ENCODE results near the gene NFXL1.

The NFXL1 gene

DNA sequence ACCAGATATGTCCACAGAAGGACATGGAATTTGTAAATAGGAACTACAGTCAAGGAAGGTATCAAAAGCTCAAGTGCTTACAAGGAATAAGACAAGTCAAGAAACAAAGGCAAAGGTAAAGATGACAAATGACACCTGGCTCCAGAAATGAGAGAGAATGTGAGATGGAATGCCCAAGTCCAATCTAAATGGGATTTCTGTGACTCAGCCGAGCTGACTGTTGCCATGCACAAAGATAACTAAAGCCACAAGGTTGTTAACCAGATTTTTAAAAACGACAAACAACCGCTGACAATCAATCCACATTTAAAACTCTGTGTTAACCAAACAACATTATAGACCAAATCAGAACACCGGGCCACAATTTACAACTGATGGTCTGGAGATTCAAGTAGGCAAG lies 1.1 kb downstream of the NFXL1 start:
- Histone ChIP-seq H3K36me3 (peaks cover 27% of the 10 kb centered on the region), H3K4me3 (ENCODE audit: low read depth in 1 of 2, low read length in 1 of 2) (peak overlapping the region; percentile 84 to 94), H3K27me3 (no peaks in the 10 kb centered on the region), H3K9me3 (no peaks in the 10 kb centered on the region), H3K27ac (peak overlapping the region; percentile 81), H3K4me1 (ENCODE audit: control insufficient read depth in 1 of 2, insufficient read depth in 1 of 2, low read depth in 1 of 2, low read length in 1 of 2) (peaks cover 21 to 34% of the 10 kb centered on the region in 2 experiments)
- no peak for TF ChIP-seq CTCF (IDR thresholded peaks at IDR 0.05)

- no peaks in the 10 kb centered on the region for H3K9me3 ChIP-seq
- peaks cover 0 to 30% of the 10 kb centered on the region in 2 experiments for H3K4me1 ChIP-seq (ENCODE audit: control insufficient read depth in 1 of 2, insufficient read depth in 1 of 2, low read depth in 1 of 2, low read length in 1 of 2)
- no peaks in the 10 kb centered on the region for H3K27me3 ChIP-seq
- peak overlapping the region; percentile 45 for H3K27ac ChIP-seq
- no peak for TF ChIP-seq CTCF (IDR thresholded peaks at IDR 0.05)
- H3K36me3 ChIP-seq: peaks cover 43% of the 10 kb centered on the region
- H3K4me3 ChIP-seq (ENCODE audit: low read depth in 1 of 2, low read length in 1 of 2): no peak overlapping the region
Observed at GRCh38 chr4:47907089-47907646, 7.2 kb downstream of the NFXL1 start.

GRCh38 chr4:47899639-47900038 lies 14.7 kb downstream of the NFXL1 start:
- Histone ChIP-seq H3K27me3 (no peaks in the 10 kb centered on the region), H3K36me3 (peaks cover 68% of the 10 kb centered on the region), H3K4me1 (ENCODE audit: control insufficient read depth in 1 of 2, insufficient read depth in 1 of 2, low read depth in 1 of 2, low read length in 1 of 2) (no peaks in the 10 kb centered on the region), H3K9me3 (no peaks in the 10 kb centered on the region), H3K4me3 (ENCODE audit: low read depth in 1 of 2, low read length in 1 of 2) (no peak overlapping the region), H3K27ac (no peak overlapping the region)
- TF ChIP-seq CTCF (IDR thresholded peaks at IDR 0.05): no peak

- no peak overlapping the region for H3K4me3 ChIP-seq (ENCODE audit: low read depth in 1 of 2, low read length in 1 of 2)
- no peaks in the 10 kb centered on the region for H3K9me3 ChIP-seq
- no peak overlapping the region for H3K27ac ChIP-seq
- H3K27me3 ChIP-seq: no peaks in the 10 kb centered on the region
- peaks cover 70% of the 10 kb centered on the region for H3K36me3 ChIP-seq
- no peak for TF ChIP-seq CTCF (IDR thresholded peaks at IDR 0.05)
- no peaks in the 10 kb centered on the region for H3K4me1 ChIP-seq (ENCODE audit: control insufficient read depth in 1 of 2, insufficient read depth in 1 of 2, low read depth in 1 of 2, low read length in 1 of 2)
Observed at GRCh38 chr4:47891928-47892327, 22.5 kb downstream of the NFXL1 start.

DNA sequence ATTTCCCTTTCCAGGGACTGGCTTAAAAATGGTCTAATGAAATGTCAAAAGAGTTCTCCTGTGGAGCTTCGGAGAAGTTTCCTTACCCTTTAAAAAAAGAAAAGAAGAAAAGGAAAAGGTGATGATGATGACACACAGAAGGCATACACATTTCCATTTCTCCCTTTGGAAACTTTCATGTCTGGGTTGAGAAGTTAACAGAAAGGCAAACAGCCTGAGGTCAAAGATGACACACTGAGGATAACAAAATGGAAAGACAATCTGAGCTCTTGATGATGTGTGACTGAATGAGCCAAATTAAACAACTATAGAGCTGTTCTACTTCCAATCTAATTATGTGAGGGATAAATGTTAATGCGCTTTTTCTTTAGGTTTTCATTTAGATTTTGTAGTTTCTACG lies 32.2 kb downstream of the NFXL1 start:
- no peak for TF ChIP-seq CTCF (IDR thresholded peaks at IDR 0.05)
- Histone ChIP-seq H3K4me1 (ENCODE audit: control insufficient read depth in 1 of 2, insufficient read depth in 1 of 2, low read depth in 1 of 2, low read length in 1 of 2) (no peaks in the 10 kb centered on the region), H3K9me3 (no peaks in the 10 kb centered on the region), H3K4me3 (ENCODE audit: low read depth in 1 of 2, low read length in 1 of 2) (no peak overlapping the region), H3K27me3 (no peaks in the 10 kb centered on the region), H3K27ac (no peak overlapping the region), H3K36me3 (peaks cover 70% of the 10 kb centered on the region)

DNA sequence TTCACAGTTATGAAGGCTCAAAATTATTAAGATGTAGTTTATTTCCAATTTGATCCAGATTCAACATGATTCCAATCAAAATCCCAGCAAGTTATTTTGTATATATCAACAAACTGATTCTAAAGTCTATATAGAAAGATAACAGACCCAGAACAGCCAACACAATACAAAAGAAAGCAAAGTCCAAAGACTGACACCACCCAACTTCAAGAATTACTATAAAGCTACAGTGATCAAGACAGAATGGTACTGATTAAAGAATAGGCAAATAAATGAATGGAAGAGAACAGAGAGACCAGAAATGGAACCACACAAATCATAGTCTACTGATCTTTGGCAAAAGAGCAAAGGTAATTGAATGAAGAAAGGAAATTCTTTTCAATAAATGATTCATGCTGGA lies 34.9 kb downstream of the NFXL1 start:
- Histone ChIP-seq H3K27me3 (no peaks in the 10 kb centered on the region), H3K9me3 (no peaks in the 10 kb centered on the region), H3K27ac (no peak overlapping the region), H3K36me3 (peaks cover 83% of the 10 kb centered on the region), H3K4me1 (ENCODE audit: control insufficient read depth in 1 of 2, insufficient read depth in 1 of 2, low read depth in 1 of 2, low read length in 1 of 2) (no peaks in the 10 kb centered on the region), H3K4me3 (ENCODE audit: low read depth in 1 of 2, low read length in 1 of 2) (no peak overlapping the region)
- TF ChIP-seq CTCF (IDR thresholded peaks at IDR 0.05): no peak
